ENCODE results near the gene SHKBP1. TPM values are rescaled to one million over a fixed set of nuclear protein-coding genes. Genes with fewer than 3 reads are reported as not detected.

SHKBP1 gene
- total and polyA plus RNA-seq, 2 of the 8 experiments (the other 6 are each of a cell fraction or from before 2014, with no cell fraction given) = 74.6 to 98.8 TPM

- TF ChIP-seq CTCF (IDR thresholded peaks at IDR 0.05; ENCODE audit: control extremely low read depth in 1 of 3, insufficient read depth in 1 of 3, low read depth in 1 of 3, low read length in 3 of 3) (no peak), CBX5 (IDR thresholded peaks at IDR 0.05; ENCODE audit: low read depth, low read length) (no peak), RBBP5 (IDR thresholded peaks at IDR 0.05; ENCODE audit: borderline replicate concordance, low read depth, low read length) (no peak), PHF8 (conservative IDR thresholded peaks at IDR 0.05; ENCODE audit: low read depth, low read length) (no peak), KDM4A (IDR thresholded peaks at IDR 0.05; ENCODE audit: low read depth, low read length, severe bottlenecking) (no peak), JUN (IDR thresholded peaks at IDR 0.05; ENCODE audit: low read depth, low read length) (no peak), RNF2 (IDR thresholded peaks at IDR 0.05; ENCODE audit: borderline replicate concordance, low read depth, low read length, missing control alignments, poor library complexity, severe bottlenecking) (no peak), NANOG (IDR thresholded peaks at IDR 0.05; ENCODE audit: insufficient read depth, low read depth, low read length, poor library complexity, severe bottlenecking) (no peak), RXRA (IDR thresholded peaks at IDR 0.05; ENCODE audit: insufficient read depth, low read depth, low read length) (no peak)
Measured at GRCh38 chr19:40626918-40627317, 50.2 kb downstream of the SHKBP1 start (continued).
